ENCODE data around the gene RAB31.

DNA sequence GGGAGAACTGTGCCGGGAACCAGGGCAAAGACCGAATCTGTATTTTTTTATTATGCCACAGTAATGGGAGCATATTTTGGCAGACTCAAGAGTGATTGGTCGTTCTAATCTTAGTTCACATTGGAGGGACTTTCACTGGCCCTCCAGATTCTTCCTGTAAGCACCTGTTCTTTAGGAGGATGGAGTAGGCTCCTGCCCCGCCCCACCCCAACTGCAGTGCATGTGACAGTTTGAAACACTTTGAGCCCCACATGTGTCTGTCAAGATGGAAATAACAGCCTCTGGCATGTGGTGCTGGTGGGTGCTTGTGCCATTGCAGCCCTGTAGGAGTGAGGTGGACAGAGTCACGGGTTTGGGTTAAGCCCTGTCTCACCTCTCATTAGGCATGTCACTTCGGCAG lies 134.3 kb downstream of the RAB31 start:
- TF ChIP-seq GATA2 (IDR thresholded peaks at IDR 0.05; ENCODE audit: low read depth, low read length), result no peak
- TF ChIP-seq GATA3 (IDR thresholded peaks at IDR 0.05; ENCODE audit: low read depth, low read length), result no peak
